Left renal pelvis (tissue), 4 donors: Measurements from ENCODE around the gene MAP1S. TPM values are rescaled to one million over a fixed set of nuclear protein-coding genes. Genes with fewer than 3 reads are reported as not detected.

Experiments
- polyA plus RNA-seq, 4 donors: library from polyadenylated mRNA; unstranded; fragments of 120-200 nt; gene quantifications; one replicate each; pipeline ENCODE4 v1.2.1, GENCODE V29; 2013; ENCODE audit not compliant: insufficient read length in 4 of 4

Gene MAP1S
- polyA plus RNA-seq, 4 donors: 34.3 to 41.7 (median 37.8) TPM

Other genes starting within 250 kb of the MAP1S start
- gene SLC27A1, start 249.0 kb upstream of the MAP1S start, polyA plus RNA-seq: 10 to 100 TPM; 11.0 to 22.6 (median 14.5) TPM
- gene PGLS, start 207.8 kb upstream of the MAP1S start, polyA plus RNA-seq: 10 to 100 TPM; 53.5 to 84.6 (median 58.2) TPM
- gene COLGALT1, start 163.8 kb upstream of the MAP1S start, polyA plus RNA-seq: 10 to 100 TPM; 45.1 to 74.7 (median 52.8) TPM
- gene UNC13A, start 31.1 kb upstream of the MAP1S start, polyA plus RNA-seq: 1 to 10 TPM in 1 of 4 donors, under 1 TPM in 3; 0.10 to 1.2 (median 0.16) TPM
- 1 to 10 TPM; 2.0 to 3.2 (median 2.4) TPM for gene FCHO1, start 32.0 kb downstream of the MAP1S start, polyA plus RNA-seq
- gene B3GNT3, start 75.7 kb downstream of the MAP1S start, polyA plus RNA-seq: 10 to 100 TPM in 1 of 4 donors, 1 to 10 TPM in 2, under 1 TPM in 1; 0.15 to 13.6 (median 6.3) TPM
- gene INSL3, start 102.0 kb downstream of the MAP1S start, polyA plus RNA-seq: under 1 TPM; 0.21 to 0.40 (median 0.26) TPM
- 1 to 10 TPM; 2.3 to 4.4 (median 3.3) TPM for gene JAK3, start 128.5 kb downstream of the MAP1S start, polyA plus RNA-seq
- 1,000 to 10,000 TPM in 1 of 4 donors, 100 to 1,000 TPM in 3; 828 to 1,246 (median 866) TPM for gene RPL18A, start 140.4 kb downstream of the MAP1S start, polyA plus RNA-seq
- under 1 TPM in 2 of 4 donors, not detected in 2; 0.06 to 0.08 TPM for gene SLC5A5, start 152.5 kb downstream of the MAP1S start, polyA plus RNA-seq
- gene CCDC124, start 213.5 kb downstream of the MAP1S start, polyA plus RNA-seq: 10 to 100 TPM; 42.7 to 85.4 (median 54.5) TPM
- gene KCNN1, start 247.6 kb downstream of the MAP1S start, polyA plus RNA-seq: 1 to 10 TPM; 3.6 to 7.3 (median 5.4) TPM